GM18520 (cell line): Measurements from ENCODE around the gene E2F1.
A peak's percentile ranks its signal among the peaks of the same experiment; 100 is the strongest.

Experiments used
- ATAC-seq: cut with Tn5 transposase; IDR thresholded peaks from one replicate; pipeline ENCODE4 v1.9.1; 2021; ENCODE audit not compliant: unreplicated experiment

E2F1 gene

DNA sequence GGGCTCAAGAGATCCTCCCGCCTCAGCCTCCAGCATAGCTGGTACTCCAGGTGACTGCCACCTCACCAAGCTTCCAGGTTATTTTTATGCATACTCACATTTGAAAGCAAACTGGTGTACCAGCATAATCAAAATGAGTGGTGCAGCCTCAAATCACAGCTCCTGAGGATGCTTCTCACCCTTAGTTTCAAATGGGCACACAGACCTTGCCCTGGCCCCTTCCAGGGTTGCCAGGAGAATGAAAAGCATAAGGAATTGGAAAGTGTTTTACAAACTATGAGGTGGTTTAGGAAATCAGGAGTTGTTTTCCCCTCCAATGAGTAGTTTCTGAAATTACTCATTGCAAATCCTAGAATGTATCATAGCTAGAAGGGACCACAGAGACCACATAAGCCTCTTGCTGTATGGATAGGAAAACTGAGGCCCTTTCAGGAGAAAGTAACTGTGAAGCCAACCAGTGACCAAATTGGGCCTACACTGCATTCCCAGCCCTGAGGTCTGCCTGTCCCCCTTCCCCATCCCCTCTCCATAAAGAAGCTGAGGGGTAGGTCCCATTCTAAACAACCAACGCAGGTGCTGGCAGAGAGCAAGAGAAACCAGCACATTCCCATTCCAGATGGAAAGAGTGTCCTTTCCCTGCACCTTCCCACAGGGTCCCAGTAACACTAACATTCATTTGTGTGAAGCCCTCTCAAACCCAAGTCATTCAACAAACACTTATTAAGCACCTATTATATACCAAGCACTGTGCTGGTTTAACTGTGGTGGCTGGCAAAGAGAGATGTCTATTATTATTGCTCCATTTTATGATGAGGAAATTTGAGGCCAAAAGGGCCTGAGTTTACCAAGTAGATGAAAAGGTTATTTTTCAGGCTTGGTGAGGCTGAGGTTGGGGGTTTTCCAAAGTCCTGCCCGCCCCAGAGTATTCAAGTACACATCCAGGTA is 2.1 kb upstream of the E2F1 start:
- no peak for ATAC-seq

DNA sequence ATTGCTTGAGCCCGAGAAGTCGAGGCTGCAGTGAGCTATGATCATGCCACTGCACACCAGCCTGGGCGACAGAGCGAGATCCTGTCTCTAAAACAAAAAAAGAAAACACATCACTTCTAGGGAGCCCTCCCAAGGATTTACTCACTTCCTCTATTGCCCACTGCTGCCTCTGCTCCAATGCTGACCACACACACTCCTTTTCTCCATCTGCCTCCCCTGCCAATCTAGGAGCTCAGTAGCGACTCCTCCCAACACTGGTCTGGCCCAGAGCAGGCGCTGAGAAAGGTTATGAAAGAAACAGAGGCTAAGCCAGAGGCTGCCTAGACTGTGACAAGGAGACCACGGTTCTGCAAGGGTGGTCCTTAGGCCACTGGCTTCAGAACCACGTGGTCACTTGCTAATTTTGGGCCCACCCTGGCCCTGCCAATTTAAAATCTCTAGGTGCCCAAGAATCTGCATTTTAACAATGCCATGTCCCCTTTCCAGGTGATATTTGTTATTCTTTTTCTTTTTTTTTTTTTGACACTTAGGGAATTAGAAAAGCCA is 1.3 kb upstream of the E2F1 start:
- ATAC-seq: no peak

DNA sequence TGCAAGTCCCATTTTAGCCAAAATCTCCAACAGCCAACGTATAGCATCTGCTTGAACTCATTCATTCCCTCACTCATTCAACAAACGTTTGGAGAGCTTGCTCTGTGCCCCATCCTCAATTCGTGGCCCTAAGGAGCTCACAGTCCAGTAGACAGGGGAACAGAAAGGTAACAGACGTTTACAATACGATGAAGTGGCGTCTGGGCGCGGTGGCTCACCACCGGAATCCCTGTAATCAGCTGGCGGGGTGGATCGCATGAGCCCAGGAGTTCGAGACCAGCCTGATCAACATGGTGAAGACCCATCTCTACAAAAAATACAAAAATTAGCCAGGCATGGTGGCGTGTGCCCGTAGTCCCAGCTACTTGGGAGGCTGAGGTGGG is 790 bp upstream of the E2F1 start:
- no peak for ATAC-seq

DNA sequence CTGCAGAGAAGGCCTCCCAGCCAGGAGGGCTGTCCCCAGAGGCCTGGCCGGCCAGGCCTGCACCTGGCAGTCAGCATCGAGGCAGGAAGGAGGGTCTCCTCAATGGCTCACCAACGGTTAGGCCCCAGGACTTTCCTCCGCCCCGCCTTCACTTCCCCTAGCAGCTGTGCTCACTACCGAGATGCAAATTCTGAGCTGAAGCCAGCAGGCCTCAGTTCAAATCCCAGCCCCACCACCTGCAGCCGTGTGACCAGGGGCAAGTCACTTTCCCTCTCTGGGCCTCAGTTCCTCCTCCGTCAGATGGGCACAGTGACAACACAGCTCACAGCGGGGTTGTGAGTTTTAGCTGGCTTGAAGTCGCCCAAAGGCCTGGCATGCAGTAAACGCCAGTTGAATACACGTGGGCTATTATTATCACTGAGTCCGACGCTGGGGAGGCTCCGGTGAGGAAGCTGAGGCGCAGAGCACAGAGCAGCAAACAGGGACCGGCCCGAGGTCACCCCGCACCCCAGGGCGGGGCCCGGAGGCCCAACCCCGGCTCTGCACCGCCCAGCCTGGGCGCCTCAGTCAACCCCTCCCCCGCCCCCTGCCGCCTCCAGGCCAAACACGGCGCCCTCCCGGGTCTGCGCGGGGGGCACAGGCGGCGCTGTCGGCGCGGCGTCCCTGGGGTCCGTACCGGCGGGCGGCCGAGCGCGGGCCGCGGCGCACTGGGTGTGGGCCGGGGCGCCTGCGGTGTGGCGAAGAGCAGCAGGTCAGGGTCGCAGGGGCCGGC is 671 bp downstream of the E2F1 start:
- peak; percentile 16 for ATAC-seq

DNA sequence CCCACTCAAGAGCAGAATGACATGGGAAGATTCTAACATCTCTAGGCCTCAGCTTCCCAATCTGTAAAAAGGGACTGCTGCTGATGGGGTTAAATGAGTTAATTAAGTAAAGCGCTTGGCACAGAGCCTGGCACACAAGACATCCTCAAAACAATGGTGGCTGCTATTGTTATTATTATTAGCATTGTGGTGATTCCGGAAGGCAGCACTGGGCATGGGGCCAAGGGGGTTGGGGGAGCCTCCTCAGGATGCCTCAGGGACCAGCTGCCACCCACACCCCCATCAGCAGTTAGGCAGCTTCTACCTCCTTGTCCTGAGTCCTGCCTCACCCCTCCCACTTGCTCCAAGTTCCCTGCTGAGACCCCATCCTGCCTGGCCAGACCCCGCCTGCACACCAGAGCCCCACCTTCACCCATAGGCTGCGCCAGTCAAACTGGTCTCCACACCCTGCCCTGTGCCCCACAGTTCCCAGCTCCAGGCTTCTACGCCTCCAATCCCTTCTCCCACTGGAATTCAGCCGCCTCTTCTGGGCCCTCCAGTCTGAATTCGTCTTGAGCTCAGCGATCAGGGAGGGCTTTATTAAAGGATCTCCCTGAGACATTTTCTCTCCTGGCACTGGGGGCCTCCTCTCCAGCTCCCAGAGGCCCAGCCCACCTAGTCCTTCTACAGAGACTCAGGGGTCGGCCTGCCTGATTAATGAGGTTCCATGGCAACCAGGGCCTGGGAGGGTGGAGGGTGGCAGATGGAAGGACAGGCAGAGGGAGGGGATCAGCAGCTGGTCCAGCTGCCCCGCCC is 1.5 kb downstream of the E2F1 start:
- ATAC-seq: no peak

DNA sequence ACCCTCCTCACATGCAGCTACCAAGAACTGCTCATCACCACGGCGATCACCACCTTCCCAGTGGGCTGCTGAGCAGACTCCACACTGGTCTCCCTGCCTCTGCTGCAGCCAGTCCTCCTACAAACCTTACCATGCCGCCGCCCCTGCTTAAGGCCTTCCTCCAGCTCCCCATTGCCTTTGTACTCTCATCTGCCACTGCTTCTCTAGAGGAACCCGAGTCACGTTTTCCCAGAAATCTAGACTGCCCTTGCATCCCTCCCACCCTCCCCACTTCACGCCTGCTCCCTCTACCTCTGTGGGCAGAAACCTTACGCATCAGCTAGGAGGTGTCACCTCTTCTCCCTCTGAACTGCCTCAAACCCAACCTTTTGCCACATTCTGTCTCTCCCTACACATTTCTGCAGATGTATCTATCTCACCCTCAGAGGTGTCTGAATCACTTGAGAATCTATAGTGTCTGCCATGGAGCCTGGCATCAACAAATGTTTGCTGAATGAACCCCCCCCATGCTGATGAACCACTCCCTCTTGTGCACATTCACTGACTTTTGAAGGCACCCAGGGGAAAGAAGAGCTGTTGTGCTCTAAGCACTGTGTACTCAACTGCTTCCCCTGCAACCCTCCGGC is 4.3 kb downstream of the E2F1 start:
- ATAC-seq: no peak

DNA sequence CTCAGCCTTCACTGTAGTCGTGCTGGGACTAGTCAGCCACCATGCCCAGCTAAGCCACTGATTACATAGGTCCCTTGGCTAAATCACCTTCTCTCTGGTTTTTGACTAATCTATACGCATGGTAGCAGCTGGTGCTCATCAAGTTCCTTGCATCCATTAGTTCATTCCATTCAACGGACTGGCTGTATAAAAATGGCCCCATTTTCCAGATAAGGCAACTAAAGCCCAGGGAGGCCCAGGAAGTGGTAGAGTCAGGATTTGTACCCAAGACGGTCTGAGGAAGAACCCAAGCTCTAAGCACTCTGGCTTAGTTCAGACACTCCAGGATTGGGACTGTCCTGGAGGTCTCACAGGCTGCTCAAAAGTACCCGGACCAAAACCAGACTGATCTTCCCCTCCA is 4.9 kb downstream of the E2F1 start:
- no peak for ATAC-seq

DNA sequence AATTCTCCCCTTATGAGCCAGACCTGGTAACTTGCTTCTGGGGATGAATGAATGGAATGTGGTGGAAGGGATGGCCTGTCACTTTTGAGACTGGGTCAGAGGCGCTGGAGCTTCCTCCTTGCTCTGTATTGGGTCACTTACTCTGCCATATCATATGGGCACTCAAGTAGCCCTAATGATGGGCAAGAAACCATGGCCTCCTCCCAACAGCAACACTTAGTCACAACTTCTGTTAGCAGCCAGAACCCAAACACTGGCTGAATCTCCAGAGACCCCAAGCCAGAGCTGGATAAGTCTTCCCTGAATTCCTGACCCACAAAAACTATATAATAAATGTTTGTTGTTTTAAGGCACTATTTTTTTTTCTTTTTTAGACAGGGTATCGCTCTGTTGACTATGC is 5.5 kb downstream of the E2F1 start:
- ATAC-seq: no peak

DNA sequence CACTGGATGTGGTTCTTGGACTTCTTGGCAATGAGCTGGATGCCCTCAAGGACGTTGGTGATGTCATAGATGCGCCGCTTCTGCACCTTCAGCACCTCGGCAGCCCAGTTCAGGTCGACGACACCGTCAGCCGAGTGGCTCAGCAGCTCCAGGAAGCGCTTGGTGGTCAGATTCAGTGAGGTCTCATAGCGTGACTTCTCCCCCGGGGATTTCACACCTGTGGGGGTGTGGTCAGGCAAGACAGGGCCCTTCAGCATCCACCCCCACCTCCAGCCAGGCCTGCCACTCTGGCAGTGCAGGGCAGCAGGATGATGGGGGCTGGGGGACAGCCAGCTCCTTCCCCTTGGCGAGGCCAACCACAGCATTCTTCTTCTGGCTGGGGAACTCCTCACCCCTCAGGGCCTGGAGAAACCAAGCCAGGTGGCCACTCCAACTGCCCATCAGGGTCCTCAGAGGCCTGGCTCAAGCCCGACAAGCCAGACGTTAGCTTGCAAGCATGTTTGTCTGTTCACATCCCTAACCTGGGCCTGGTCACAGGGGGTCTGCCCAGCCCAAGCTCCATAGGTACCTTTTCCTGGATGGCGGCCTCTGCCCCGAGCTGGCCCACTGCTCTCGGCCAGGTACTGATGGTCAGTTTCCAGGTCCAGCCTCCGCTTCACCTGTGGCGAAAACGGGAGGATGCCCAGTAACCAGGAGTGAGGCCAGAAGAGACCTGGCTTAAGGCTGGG is 6.3 kb downstream of the E2F1 start:
- ATAC-seq: no peak

DNA sequence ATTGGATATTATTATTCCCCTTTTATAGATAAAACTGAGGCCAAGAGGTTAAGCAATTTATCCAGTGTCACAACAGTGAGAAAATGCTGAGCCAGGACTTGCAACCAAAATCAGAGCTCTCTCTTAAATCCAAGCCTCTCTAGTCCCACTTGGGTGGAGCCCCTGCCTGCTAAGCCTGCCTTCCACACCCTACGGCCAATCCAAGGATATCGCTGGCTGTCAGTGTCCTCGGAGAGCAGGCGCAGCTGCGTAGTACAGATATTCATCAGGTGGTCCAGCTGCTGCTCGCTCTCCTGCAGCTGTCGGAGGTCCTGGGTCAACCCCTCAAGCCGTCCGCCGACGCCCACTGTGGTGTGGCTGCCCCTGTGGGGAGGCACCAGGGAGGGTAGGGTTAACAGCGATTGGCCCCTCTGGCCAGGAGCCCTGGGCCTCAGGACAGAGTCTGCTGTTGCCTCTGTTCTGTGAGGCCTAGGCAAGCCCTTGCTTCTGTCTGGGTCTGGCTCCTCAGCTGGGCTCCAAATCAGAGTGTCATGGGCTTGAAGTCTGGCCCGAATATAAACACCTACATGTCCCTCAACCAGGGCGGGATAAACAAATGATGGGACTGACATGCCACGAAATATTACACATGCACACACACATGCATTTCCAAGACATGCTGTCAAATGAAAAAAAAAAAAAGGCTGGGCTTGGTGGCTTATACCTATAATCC is 8.0 kb downstream of the E2F1 start:
- ATAC-seq: no peak

DNA sequence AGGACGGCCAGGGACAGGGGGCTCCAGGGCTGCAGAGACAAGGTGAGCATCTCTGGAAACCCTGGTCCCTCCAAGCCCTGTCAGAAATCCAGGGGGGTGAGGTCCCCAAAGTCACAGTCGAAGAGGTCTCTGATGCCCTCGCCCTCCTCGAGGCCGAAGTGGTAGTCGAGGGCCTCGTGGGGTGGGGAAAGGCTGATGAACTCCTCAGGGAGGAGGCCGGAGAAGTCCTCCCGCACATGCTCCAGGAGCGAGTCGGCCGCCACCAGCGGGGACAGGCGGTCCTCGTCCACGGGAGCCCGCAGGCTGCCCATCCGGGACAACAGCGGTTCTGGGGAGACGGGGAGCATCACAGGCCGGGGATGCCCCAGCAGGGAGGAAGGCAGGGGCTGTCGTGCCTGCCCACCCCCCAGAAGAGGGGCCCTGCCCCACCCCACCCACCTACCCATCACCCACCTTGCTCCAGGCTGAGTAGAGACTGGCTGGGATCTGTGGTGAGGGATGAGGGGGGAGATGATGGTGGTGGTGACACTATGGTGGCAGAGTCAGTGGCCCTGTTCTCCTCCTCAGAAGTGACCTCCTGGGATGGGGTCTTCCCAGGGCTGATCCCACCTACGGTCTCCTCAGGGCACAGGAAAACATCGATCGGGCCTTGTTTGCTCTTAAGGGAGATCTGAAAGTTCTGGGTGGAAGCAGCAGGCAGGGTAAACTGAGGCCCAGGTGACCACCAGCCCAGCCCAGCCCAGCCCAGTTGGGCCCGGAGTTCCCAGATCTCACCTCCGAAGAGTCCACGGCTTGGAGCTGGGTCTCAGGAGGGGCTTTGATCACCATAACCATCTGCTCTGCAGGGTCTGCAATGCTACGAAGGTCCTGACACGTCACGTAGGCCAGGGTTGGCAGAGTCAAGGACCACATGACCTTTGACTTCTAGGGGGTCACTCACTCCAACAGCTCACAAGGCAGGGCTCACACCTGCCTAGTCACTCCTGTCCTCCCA is 9.2 kb downstream of the E2F1 start:
- ATAC-seq: no peak

DNA sequence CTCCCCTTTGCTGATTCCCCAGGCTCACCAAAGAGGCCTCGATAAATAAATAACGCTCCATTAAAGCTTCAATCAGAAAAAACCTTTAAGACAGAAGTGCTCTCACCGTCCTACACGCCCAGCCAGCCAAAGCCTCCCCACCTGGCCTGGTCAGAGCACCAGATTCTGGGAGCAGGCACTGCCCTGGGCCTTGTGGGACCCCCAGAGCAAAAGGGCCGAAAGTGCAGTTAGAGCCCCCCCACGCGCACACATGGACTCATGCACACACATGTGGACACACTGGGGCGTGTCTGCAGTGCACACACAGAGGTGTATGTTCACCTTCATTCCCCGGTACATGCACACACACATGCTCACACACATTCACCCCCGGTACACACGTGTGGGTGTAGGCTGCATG is 10.1 kb downstream of the E2F1 start:
- ATAC-seq: no peak

DNA sequence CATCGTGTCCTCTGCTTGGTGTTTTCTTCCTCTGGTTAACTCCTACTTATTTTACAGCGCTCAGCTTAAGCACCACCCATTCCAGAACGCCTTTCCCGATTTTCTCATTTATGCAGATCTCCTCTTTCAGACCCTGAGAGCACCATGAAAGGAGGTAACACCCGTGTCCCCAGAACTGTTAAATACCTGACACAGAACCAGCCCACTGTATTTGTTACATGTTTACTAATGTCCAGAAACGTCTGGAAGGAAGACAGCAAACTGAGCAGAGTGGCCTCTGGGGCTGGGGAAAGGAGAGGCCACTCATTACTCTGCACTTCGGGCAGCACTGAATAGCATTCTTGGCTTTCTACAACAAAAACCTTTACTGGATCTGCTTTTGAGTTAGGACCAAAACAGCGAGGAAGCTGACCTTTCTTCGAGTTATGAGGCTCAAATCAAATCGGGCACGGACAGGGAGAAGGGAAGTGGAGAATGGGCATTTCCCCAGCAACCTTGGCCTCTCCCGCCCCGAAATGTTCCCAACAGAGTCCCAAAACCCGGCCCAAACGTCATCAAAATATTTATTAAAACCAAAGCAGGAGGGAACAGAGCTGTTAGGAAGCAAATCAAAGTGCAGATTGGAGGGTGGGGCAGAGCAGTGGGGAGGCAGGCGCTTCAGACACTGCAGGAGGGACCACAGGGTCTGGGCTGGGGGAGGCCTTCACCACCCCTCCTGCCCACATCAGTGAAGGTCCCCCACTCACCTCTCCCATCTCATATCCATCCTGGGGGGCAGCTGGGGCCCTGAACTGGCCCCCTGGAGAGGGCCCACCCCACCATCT is 10.8 kb downstream of the E2F1 start:
- no peak for ATAC-seq

DNA sequence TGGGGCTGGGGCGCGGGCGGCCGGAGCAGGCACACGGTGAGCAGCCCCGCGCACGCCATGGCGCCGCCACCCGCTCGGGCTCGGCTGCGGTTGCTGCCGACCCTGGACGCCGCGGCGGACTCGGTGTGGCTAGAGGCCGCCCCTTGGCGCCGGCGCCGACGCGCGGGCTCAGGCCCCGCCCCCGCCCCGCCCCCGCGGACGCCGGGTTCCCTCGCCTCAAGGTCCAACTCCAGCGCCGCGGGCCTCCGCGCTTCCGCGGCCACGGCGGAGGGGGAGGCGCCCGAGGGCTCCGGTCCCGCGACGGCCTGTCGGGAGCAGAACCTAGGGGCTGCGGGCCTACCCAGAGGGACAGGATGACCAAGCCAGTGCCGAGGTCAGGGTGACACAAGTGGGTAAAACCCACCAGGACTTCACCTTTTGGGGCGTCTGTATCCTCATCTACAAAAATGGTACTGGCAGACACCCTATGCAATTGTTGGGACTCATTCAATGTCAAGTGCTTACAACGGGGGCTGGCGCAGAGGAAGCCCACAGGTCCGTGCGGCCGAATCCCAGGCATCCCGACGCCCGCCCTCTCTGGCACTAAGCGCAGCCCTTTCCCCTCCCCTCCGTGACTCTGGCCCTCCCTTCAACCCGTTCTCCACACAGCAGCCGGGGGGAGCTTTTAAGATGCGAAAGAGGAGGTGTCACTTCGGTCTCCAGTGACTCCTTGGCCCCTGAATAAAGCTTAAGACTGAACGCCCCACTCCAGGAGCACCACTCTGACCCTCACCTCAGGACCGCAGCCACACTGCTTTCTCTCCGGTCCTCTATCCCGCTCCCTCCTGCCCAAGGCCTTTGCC is 11.7 kb downstream of the E2F1 start, which contains the start of gene NECAB3:
Gene NECAB3, minus strand, starts transcription at position 135 of the 842 bp plus-strand sequence. Its CDS starts 76 bp downstream, at position 59.
- peak; percentile 42 for ATAC-seq

DNA sequence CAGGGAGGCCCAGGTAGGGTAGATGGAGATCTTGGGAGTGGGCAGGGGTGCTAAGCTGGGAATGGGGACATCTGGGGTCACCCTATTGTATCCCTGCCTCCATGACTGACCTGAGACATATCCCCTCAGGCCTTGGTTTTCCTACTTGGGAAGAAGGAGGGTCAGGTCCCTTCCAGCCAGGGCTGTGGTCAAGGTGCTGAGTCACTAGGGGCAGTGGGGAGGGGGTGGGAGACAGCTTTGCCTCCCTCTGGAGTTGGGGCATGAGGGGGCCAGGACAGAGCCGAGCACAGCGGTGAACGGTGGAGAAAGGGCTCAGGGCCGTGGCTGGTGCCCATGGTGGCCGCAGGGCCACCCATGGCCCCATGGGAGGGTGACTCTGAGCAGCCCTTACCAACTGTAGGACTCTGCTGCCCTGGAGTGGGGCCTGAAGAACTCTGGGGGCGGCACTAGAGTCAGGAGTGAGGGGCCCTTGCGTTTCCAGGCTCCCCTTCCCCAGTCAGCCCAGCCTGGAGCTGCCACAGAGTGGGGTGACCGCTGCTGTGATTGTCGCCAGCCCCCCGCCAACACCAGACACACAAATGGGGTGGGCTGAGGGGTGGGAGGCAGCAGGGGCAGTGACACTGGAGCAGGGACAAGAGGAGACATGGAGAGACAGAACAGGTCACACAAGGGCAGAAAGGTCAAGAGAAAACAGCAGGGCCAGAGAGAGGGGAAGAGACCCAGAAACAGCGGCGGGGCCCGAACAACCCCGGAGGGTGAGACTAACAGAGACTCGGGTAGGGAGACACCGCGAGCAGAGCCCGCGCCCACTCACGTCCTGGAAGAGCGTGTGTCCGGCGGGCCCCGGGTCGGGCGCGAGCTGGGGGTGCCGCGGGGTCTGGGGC is 12.5 kb downstream of the E2F1 start:
- no peak for ATAC-seq

DNA sequence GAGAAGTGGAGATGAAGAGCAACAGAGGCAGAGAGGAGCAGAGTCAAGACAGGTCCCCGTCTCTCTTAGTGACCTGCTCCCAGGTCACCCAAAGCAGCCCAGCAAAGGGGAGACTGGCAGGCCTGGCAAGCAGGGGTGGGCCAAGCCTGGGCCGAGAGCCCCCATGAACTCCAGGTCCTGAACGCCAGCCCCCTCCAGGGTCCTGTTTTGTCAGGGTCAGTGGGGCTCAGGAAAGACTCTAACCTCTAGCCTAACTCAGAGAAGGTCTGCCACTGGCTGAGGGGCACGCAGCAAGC is 13.1 kb downstream of the E2F1 start:
- ATAC-seq: no peak
